Coronary artery (tissue), 2 donors: ENCODE data around the gene CCDC177.

Source experiments
- DNase-seq: peaks from one replicate; pipeline ENCODE4 v3.0.0-alpha.2; 2017; ENCODE audit warnings: low spot score
- H3K27ac ChIP-seq, 2 donors: fragments of 200-600 bp; sonication (generic); one replicate each; pipeline ENCODE4 v1.5.1; 2016 to 2019
- H3K4me3 ChIP-seq: fragments of 200-600 bp; sonication (generic); 2 replicates; pipeline ENCODE4 v1.5.1; 2016; ENCODE audit warnings: mild to moderate bottlenecking, moderate library complexity
- TF ChIP-seq, protein P1 (sequence below): fragments of 200-600 bp; sonication (generic); IDR thresholded peaks from one replicate; pipeline ENCODE4 v1.5.1; 2019; ENCODE audit warnings: antibody characterized with exemption

Gene CCDC177

GRCh38 chr14:69551511-69551910 is 23.2 kb downstream of the CCDC177 start:
- TF ChIP-seq, protein P1, sequence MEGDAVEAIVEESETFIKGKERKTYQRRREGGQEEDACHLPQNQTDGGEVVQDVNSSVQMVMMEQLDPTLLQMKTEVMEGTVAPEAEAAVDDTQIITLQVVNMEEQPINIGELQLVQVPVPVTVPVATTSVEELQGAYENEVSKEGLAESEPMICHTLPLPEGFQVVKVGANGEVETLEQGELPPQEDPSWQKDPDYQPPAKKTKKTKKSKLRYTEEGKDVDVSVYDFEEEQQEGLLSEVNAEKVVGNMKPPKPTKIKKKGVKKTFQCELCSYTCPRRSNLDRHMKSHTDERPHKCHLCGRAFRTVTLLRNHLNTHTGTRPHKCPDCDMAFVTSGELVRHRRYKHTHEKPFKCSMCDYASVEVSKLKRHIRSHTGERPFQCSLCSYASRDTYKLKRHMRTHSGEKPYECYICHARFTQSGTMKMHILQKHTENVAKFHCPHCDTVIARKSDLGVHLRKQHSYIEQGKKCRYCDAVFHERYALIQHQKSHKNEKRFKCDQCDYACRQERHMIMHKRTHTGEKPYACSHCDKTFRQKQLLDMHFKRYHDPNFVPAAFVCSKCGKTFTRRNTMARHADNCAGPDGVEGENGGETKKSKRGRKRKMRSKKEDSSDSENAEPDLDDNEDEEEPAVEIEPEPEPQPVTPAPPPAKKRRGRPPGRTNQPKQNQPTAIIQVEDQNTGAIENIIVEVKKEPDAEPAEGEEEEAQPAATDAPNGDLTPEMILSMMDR: no peak
- no peak overlapping the region for H3K4me3 ChIP-seq
- H3K27ac ChIP-seq: no peak overlapping the region
- DNase-seq: no peak

- TF ChIP-seq, protein P1: no peak
- Histone ChIP-seq H3K27ac (no peak overlapping the region), H3K4me3 (no peak overlapping the region)
- no peak for DNase-seq
Observed at GRCh38 chr14:69548566-69548965, 26.1 kb downstream of the CCDC177 start.

DNA sequence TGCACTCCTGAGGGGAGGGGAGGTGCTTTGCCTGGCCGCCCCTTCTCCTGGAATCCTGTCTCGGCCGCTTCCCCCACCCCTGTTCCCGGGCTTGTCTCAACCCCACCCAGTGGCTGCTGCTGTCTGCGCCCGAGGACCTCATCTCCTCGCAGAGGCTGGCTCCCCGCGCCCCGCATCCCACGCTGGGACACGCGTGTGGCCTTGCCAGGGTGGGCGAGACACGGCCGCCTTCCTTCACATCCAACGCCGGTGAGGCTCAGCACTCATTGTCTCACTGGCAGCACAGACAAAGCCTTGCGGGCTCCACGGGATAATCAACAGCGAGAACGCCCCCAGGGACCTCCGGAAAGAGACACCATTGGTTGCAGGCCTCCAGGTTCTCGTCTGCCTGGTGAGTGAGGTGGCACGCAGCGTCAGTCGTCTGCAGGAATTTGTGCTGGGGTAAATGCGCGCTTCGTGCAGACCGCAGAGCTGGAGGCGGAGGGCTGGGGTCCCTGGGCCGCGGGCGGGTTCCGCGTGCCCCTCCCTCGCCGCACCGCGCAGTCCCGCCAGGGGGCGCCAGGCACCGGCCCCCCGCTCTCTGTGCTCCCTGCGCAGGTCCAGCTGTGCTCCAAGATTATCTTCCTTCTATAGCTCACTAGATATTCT is 26.8 kb downstream of the CCDC177 start:
- TF ChIP-seq, protein P1: no peak
- peak overlapping the region; percentile 44 for H3K4me3 ChIP-seq
- H3K27ac ChIP-seq: no peak overlapping the region
- DNase-seq: no peak

DNA sequence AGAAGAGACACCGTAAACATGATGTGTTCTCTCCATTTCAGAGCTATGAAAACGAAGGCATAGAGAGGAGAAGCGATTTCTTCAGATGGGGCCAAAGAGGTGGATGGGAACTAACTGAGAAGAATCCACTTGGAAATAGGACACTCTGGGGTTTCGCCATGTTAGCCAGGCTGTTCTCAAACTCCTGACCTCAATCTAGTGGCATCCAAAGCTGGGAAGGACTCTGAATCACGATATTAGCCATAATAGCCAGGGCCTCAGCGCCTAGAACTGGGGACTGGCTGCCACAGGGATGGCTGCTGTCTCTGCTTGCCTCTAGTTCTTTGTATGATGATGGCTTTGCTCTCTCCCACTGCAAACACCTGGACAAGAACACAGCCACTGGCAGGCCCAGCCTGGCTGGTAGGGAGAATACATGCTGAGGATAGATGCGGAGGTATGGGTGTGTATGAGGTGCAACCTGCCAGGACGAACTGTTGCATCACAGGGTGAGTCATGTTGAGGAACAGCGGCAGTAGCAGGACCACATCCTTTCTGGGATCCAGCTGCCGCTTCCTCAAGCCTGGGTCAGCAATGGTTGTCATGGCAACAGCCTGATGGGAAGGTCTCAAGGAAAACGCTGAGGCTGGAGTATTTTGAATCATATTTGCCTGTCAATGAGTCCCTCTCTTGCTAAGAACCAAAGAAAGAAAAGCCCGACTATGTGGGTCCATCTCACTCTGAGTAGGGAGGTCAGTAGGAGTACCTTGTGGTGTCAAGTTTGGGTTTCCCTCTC is 31.1 kb downstream of the CCDC177 start:
- Histone ChIP-seq H3K4me3 (no peak overlapping the region), H3K27ac (no peak overlapping the region)
- TF ChIP-seq, protein P1: no peak
- DNase-seq: no peak

GRCh38 chr14:69542311-69542710 is 32.4 kb downstream of the CCDC177 start:
- TF ChIP-seq, protein P1: no peak
- DNase-seq: no peak
- H3K27ac ChIP-seq: no peak overlapping the region
- H3K4me3 ChIP-seq: no peak overlapping the region

DNA sequence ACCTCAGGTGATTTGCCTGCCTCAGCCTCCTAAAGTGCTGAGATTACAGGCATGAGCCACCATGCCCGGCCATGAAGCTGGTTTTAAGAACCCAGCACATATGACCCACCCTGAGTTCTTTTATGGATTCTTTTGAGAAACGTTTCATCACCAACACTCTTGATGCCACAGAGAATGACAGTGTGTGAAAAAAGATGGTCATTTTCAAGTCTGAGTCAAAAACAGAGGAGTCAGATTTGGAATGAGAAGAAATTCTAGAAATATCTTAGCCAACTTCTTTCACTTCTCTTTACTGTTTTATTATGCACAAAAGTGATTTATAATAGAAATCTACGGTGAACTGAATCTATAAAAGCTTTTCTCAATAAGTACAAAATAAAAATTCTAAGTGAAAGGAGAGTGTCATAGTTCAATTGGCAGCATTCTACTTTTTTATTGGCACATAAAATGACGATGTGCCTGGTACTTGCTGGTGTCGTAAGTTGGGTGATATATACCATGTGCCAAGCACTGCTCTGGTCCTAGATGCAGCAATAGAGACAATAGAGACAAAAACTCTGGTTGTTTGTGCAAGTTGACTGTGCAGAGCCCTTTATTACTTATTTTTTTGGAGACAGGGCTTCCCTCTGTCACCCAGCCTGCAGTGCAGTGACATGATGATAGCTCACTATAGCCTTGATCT is 33.9 kb downstream of the CCDC177 start:
- Histone ChIP-seq H3K27ac (no peak overlapping the region), H3K4me3 (no peak overlapping the region)
- TF ChIP-seq, protein P1: no peak
- DNase-seq: no peak
